Measurements from ENCODE around the gene ITGAL.

DNA sequence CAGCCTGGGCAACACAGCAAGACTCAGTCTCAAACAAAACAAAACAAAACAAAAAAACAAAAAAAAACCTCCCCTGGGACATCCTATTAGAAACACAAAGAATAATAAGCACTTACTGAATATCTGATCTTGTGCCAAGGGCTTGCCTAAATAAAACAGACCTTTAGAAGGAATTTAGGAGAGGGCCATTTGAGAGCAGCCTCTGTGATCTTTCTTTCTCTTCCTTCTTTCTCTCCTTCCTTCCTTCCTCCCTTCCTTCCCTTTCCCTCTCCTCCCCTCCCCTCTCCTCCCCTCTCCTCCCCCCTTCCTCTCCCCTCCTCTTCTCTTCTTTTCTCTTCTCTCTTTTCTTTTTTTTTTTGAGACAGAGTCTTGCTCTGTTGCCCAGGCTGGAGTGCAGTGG lies 12.3 kb downstream of the ITGAL start:
- TF ChIP-seq, protein P1, sequence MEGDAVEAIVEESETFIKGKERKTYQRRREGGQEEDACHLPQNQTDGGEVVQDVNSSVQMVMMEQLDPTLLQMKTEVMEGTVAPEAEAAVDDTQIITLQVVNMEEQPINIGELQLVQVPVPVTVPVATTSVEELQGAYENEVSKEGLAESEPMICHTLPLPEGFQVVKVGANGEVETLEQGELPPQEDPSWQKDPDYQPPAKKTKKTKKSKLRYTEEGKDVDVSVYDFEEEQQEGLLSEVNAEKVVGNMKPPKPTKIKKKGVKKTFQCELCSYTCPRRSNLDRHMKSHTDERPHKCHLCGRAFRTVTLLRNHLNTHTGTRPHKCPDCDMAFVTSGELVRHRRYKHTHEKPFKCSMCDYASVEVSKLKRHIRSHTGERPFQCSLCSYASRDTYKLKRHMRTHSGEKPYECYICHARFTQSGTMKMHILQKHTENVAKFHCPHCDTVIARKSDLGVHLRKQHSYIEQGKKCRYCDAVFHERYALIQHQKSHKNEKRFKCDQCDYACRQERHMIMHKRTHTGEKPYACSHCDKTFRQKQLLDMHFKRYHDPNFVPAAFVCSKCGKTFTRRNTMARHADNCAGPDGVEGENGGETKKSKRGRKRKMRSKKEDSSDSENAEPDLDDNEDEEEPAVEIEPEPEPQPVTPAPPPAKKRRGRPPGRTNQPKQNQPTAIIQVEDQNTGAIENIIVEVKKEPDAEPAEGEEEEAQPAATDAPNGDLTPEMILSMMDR (IDR thresholded peaks at IDR 0.05): no peak
- no peak for TF ChIP-seq EZH2 (IDR thresholded peaks at IDR 0.05; ENCODE audit: borderline replicate concordance, insufficient read depth, low read depth, low read length, poor library complexity, severe bottlenecking)

Data from B cell (primary cell).